HEK293 (cell line): ENCODE measurements around the gene SRRM4.
A peak's percentile ranks its signal among the peaks of the same experiment; 100 is the strongest.

Source experiments
- CTCF ChIA-PET: fragments of 350-600 bp; formaldehyde crosslinking; extraction: SDS; loops from one replicate; lab custom pipeline; 2021; ENCODE audit warnings: antibody characterized with exemption; lab: Yijun Ruan, JAX
- POLR2A ChIA-PET: fragments of 300-600 bp; formaldehyde crosslinking; extraction: SDS; loops from one replicate; lab custom pipeline; 2020; ENCODE audit warnings: antibody characterized with exemption, inconsistent platforms; lab: Yijun Ruan, JAX
- H3K27ac ChIP-seq: fragments of 200-500 bp; sonication (Bioruptor generic); 2 replicates; pipeline ENCODE4 v1.5.1; 2014; ENCODE audit warnings: low read depth, low read length, control low read depth, inconsistent platforms; ENCODE audit errors: extremely low read depth
- H3K36me3 ChIP-seq, 2 experiments: fragments of 200-500 bp in 1 of 2; sonication (Bioruptor generic) in 1 of 2; 1 replicate in 1 of 2; 2 replicates in 1 of 2; pipeline ENCODE4 v1.5.1; 2014 to 2017; ENCODE audit warnings: inconsistent platforms in 2 of 2, low read length in 2 of 2; ENCODE audit not compliant: control insufficient read depth in 2 of 2, insufficient read depth in 1 of 2
- H3K4me1 ChIP-seq: fragments of 200-500 bp; sonication (Bioruptor generic); 2 replicates; pipeline ENCODE4 v1.5.1; 2014; ENCODE audit warnings: mild to moderate bottlenecking, low read length, inconsistent platforms; ENCODE audit not compliant: control insufficient read depth, insufficient read depth
- H3K4me3 ChIP-seq: 2 replicates; pipeline ENCODE4 v1.5.1; 2011; ENCODE audit warnings: low read depth, mild to moderate bottlenecking, control low read depth, low read length, moderate library complexity
- H3K9me3 ChIP-seq: fragments of 200-500 bp; sonication (Bioruptor generic); 2 replicates; pipeline ENCODE4 v1.5.1; 2014; ENCODE audit warnings: low read depth, low read length, inconsistent platforms; ENCODE audit not compliant: control insufficient read depth, insufficient read depth
- AEBP2 ChIP-seq: fragments of 450-650 bp; formaldehyde crosslinking; IDR thresholded peaks from 2 replicates; pipeline ENCODE4 v1.5.1; 2016; ENCODE audit warnings: missing biosample characterization, missing genetic modification characterization, borderline replicate concordance
- BCL11B ChIP-seq: fragments of 450-650 bp; formaldehyde crosslinking; IDR thresholded peaks from 2 replicates; pipeline ENCODE4 v1.5.1; 2016; ENCODE audit warnings: low read depth, missing biosample characterization, missing genetic modification characterization
- GLI2 ChIP-seq: fragments of 450-650 bp; formaldehyde crosslinking; IDR thresholded peaks from 2 replicates; pipeline ENCODE4; 2017; ENCODE audit warnings: missing biosample characterization, missing genetic modification characterization, low read depth, borderline replicate concordance
- GLIS1 ChIP-seq: fragments of 450-650 bp; formaldehyde crosslinking; IDR thresholded peaks from 2 replicates; pipeline ENCODE4 v1.5.1; 2016; ENCODE audit warnings: missing biosample characterization, missing genetic modification characterization
- HIC1 ChIP-seq: fragments of 450-650 bp; formaldehyde crosslinking; IDR thresholded peaks from 2 replicates; pipeline ENCODE4 v1.5.1; 2016; ENCODE audit warnings: missing biosample characterization, missing genetic modification characterization
- MEIS1 ChIP-seq: sonication (generic); formaldehyde crosslinking; IDR thresholded peaks from 2 replicates; pipeline ENCODE4 v1.8.1; 2022; ENCODE audit warnings: missing genetic modification reagents, mild to moderate bottlenecking, borderline replicate concordance
- MYNN ChIP-seq: fragments of 450-650 bp; formaldehyde crosslinking; IDR thresholded peaks from 2 replicates; pipeline ENCODE4 v1.5.1; 2016; ENCODE audit warnings: missing biosample characterization, missing genetic modification characterization, borderline replicate concordance
- OVOL3 ChIP-seq: fragments of 450-650 bp; formaldehyde crosslinking; IDR thresholded peaks from 2 replicates; pipeline ENCODE4 v1.5.1; 2016; ENCODE audit warnings: missing biosample characterization, missing genetic modification characterization
- PRDM1 ChIP-seq: fragments of 450-650 bp; formaldehyde crosslinking; IDR thresholded peaks from 2 replicates; pipeline ENCODE4; 2016; ENCODE audit warnings: missing biosample characterization, missing genetic modification characterization
- ZFP3 ChIP-seq: fragments of 450-650 bp; formaldehyde crosslinking; IDR thresholded peaks from 2 replicates; pipeline ENCODE4 v1.5.1; 2016; ENCODE audit warnings: low read depth, missing biosample characterization, missing genetic modification characterization
- ZNF146 ChIP-seq: fragments of 450-650 bp; formaldehyde crosslinking; IDR thresholded peaks from 2 replicates; pipeline ENCODE4 v1.5.1; 2016; ENCODE audit warnings: missing biosample characterization, missing genetic modification characterization
- ZNF148 ChIP-seq: fragments of 450-650 bp; formaldehyde crosslinking; IDR thresholded peaks from 2 replicates; pipeline ENCODE4 v1.5.0; 2017; ENCODE audit warnings: missing biosample characterization, missing genetic modification characterization, borderline replicate concordance
- ZNF157 ChIP-seq: fragments of 450-650 bp; formaldehyde crosslinking; IDR thresholded peaks from 2 replicates; pipeline ENCODE4 v1.5.1; 2016; ENCODE audit warnings: missing biosample characterization, missing genetic modification characterization
- ZNF175 ChIP-seq: fragments of 450-650 bp; formaldehyde crosslinking; IDR thresholded peaks from 2 replicates; pipeline ENCODE4 v1.5.1; 2016; ENCODE audit warnings: missing biosample characterization, missing genetic modification characterization
- ZNF184 ChIP-seq: fragments of 450-650 bp; IDR thresholded peaks from 2 replicates; pipeline ENCODE4 v1.5.1; 2018; ENCODE audit warnings: missing biosample characterization, mild to moderate bottlenecking, missing genetic modification characterization
- ZNF221 ChIP-seq: fragments of 450-650 bp; formaldehyde crosslinking; IDR thresholded peaks from 2 replicates; pipeline ENCODE4 v1.5.1; 2017; ENCODE audit warnings: missing biosample characterization, missing genetic modification characterization, borderline replicate concordance
- ZNF362 ChIP-seq: fragments of 450-650 bp; formaldehyde crosslinking; IDR thresholded peaks from 2 replicates; pipeline ENCODE4 v1.5.1; 2016; ENCODE audit warnings: missing biosample characterization, missing genetic modification characterization
- ZNF366 ChIP-seq: fragments of 450-650 bp; formaldehyde crosslinking; conservative IDR thresholded peaks from 2 replicates; pipeline ENCODE4 v1.5.1; 2016; ENCODE audit warnings: missing biosample characterization, missing genetic modification characterization
- ZNF585B ChIP-seq: fragments of 450-650 bp; formaldehyde crosslinking; IDR thresholded peaks from 2 replicates; pipeline ENCODE4 v1.5.1; 2016; ENCODE audit warnings: missing biosample characterization, missing genetic modification characterization
- ZNF654 ChIP-seq: fragments of 450-650 bp; formaldehyde crosslinking; IDR thresholded peaks from 2 replicates; pipeline ENCODE4 v1.5.1; 2016; ENCODE audit warnings: low read depth, missing biosample characterization, missing genetic modification characterization
- ZNF658 ChIP-seq: fragments of 450-650 bp; formaldehyde crosslinking; IDR thresholded peaks from 2 replicates; pipeline ENCODE4; 2016; ENCODE audit warnings: missing biosample characterization, missing genetic modification characterization
- ZNF785 ChIP-seq: fragments of 450-650 bp; formaldehyde crosslinking; IDR thresholded peaks from 2 replicates; pipeline ENCODE4 v1.5.1; 2016; ENCODE audit warnings: missing biosample characterization, missing genetic modification characterization
- ZNF791 ChIP-seq: fragments of 450-650 bp; formaldehyde crosslinking; IDR thresholded peaks from 2 replicates; pipeline ENCODE4 v1.5.1; 2016; ENCODE audit warnings: missing biosample characterization, missing genetic modification characterization
- TF ChIP-seq, protein P1 (sequence below): fragments of 450-650 bp; formaldehyde crosslinking; IDR thresholded peaks from 2 replicates; pipeline ENCODE4 v1.5.1; 2017; ENCODE audit warnings: missing biosample characterization, missing genetic modification characterization
- TF ChIP-seq, protein P2 (sequence below): fragments of 450-650 bp; formaldehyde crosslinking; IDR thresholded peaks from 2 replicates; pipeline ENCODE4 v1.5.1; 2017; ENCODE audit warnings: missing biosample characterization, missing genetic modification characterization

Gene SRRM4

DNA sequence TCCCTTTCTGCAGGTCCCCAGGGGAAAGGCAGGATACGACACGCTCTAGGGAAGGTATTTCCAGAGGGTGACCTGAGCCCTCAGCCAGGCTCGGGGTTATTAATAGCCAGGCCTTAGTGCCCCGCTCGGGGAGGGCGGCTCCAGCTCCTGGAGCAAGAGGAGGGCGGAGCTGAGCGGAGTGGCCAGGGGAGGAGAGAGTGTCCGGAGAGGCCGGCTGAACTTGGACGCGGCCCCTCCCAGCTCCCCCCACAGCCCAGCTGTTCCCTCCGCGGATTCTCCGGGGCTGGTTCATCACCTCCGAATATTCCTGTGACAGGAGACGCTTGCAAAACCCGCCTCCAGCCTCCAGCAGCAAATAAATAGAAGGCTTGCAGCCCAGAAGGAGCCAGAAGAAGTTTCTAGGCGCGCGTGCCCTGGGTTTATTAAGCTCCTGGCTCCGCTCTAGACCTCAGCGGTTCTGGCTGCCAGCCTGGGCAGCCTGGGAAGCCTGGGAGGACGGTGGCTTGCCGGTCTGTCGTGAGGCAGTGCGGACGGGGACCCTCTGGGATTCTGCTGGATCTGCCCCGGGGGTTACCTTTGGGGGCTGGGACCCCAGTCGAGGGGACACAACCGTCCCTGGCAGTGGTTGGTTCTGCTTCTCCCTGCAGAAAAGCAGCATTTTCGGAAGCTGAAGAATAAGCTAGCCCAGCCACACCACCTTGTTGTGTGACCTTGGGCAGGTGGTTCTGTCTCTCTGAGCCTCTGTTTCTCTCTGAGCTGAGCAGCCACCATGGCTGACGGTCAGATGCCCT lies 197.4 kb downstream of the SRRM4 start, which contains the start of gene HSPB8 (continued):
- TF ChIP-seq BCL11B (no peak), ZNF362 (tag by site-specific recombination) (no peak), ZNF585B (tag by site-specific recombination) (no peak), ZNF157 (tag by site-specific recombination) (no peak), AEBP2 (tag by site-specific recombination) (no peak), ZNF175 (no peak)

- ChIA-PET CTCF (no interaction called here), POLR2A (interaction anchor here (0.6 to 1.9 kb wide), 4 partner anchors 9 to 62 kb away, joined by 3 to 5 read pairs (median 4); no protein-coding TSS in a partner anchor)
- H3K27ac ChIP-seq: no peak overlapping the region
- H3K36me3 ChIP-seq: no peaks in the 10 kb centered on the region
- H3K9me3 ChIP-seq: no peaks in the 10 kb centered on the region
- peak overlapping the region; percentile 31 for H3K4me3 ChIP-seq
- H3K4me1 ChIP-seq: no peaks in the 10 kb centered on the region; the same call in 1 of the 2 replicates
- TF ChIP-seq ZNF791 (tag by site-specific recombination) (no peak), GLI2 (tag by site-specific recombination) (no peak), ZNF366 (tag by site-specific recombination) (peak; percentile 71), ZNF221 (no peak), ZNF148 (tag by site-specific recombination) (no peak), ZNF654 (tag by site-specific recombination) (no peak), GLIS1 (tag by site-specific recombination) (peak; percentile 72), ZFP3 (tag by site-specific recombination) (no peak), HIC1 (0 out of 2 replicates have a peak, but pooled peaks have one; percentile 27), ZNF175 (no peak), PRDM1 (tag by site-specific recombination) (peak; percentile 55), ZNF785 (tag by site-specific recombination) (no peak), MYNN (tag by site-specific recombination) (no peak), MEIS1 (peak; percentile 55; the same call in 1 of the 2 replicates), ZNF184 (tag by site-specific recombination) (no peak), ZNF146 (no peak), OVOL3 (tag by site-specific recombination) (no peak), ZNF658 (tag by site-specific recombination) (no peak)
- TF ChIP-seq, protein P1, sequence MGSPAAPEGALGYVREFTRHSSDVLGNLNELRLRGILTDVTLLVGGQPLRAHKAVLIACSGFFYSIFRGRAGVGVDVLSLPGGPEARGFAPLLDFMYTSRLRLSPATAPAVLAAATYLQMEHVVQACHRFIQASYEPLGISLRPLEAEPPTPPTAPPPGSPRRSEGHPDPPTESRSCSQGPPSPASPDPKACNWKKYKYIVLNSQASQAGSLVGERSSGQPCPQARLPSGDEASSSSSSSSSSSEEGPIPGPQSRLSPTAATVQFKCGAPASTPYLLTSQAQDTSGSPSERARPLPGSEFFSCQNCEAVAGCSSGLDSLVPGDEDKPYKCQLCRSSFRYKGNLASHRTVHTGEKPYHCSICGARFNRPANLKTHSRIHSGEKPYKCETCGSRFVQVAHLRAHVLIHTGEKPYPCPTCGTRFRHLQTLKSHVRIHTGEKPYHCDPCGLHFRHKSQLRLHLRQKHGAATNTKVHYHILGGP: no peak
- TF ChIP-seq, protein P2, sequence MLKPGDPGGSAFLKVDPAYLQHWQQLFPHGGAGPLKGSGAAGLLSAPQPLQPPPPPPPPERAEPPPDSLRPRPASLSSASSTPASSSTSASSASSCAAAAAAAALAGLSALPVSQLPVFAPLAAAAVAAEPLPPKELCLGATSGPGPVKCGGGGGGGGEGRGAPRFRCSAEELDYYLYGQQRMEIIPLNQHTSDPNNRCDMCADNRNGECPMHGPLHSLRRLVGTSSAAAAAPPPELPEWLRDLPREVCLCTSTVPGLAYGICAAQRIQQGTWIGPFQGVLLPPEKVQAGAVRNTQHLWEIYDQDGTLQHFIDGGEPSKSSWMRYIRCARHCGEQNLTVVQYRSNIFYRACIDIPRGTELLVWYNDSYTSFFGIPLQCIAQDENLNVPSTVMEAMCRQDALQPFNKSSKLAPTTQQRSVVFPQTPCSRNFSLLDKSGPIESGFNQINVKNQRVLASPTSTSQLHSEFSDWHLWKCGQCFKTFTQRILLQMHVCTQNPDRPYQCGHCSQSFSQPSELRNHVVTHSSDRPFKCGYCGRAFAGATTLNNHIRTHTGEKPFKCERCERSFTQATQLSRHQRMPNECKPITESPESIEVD: no peak
Measured at GRCh38 chr12:119179335-119180021, 198.1 kb downstream of the SRRM4 start.
